SU-DHL-6 (cell line): ENCODE data around the gene ADSS1.

Experiments
- H2AFZ ChIP-seq: fragments of 200-600 bp; sonication (generic); 2 replicates; pipeline ENCODE4 v1.6.1; 2014; ENCODE audit warnings: low read depth, mild to moderate bottlenecking, moderate library complexity, mixed read lengths, antibody characterized with exemption, low read length; ENCODE audit not compliant: severe bottlenecking
- H3F3A ChIP-seq: fragments of 200-600 bp; shearing (Covaris generic); 2 replicates; pipeline ENCODE4 v1.6.0; 2016; ENCODE audit warnings: antibody characterized with exemption, mild to moderate bottlenecking; ENCODE audit not compliant: insufficient read depth
- H3K27ac ChIP-seq: fragments of 200-600 bp; sonication (generic); 2 replicates; pipeline ENCODE4 v1.5.1; 2016; ENCODE audit warnings: low read depth, mild to moderate bottlenecking, low read length, moderate library complexity, mixed read lengths
- H3K27me3 ChIP-seq: fragments of 200-600 bp; sonication (generic), shearing (Covaris generic); 2 replicates; pipeline ENCODE4 v1.6.0; 2014; ENCODE audit warnings: mild to moderate bottlenecking, low read length
- H3K36me3 ChIP-seq: fragments of 200-600 bp; sonication (generic); 2 replicates; pipeline ENCODE4 v1.6.1; 2014; ENCODE audit warnings: mild to moderate bottlenecking, low read length, mixed read lengths
- H3K4me2 ChIP-seq: fragments of 300-600, 200-600 bp; shearing (Covaris generic), sonication (generic); 2 replicates; pipeline ENCODE4 v1.6.0; 2014; ENCODE audit warnings: low read length, low read depth, mild to moderate bottlenecking; ENCODE audit not compliant: poor library complexity, severe bottlenecking
- H3K4me3 ChIP-seq: fragments of 200-600 bp; sonication (generic); 2 replicates; pipeline ENCODE4 v1.5.1; 2014; ENCODE audit warnings: antibody characterized with exemption, low read length, mild to moderate bottlenecking, mixed read lengths; ENCODE audit not compliant: insufficient read depth, poor library complexity, severe bottlenecking
- H3K79me2 ChIP-seq: fragments of 200-600 bp; sonication (generic); 2 replicates; pipeline ENCODE4 v1.6.1; 2014; ENCODE audit warnings: mild to moderate bottlenecking, low read length, moderate library complexity; ENCODE audit not compliant: insufficient read depth
- H3K9ac ChIP-seq: fragments of 200-600 bp; sonication (generic); 2 replicates; pipeline ENCODE4 v1.7.0; 2014; ENCODE audit warnings: mild to moderate bottlenecking, low read length
- H3K9me2 ChIP-seq: fragments of 200-600 bp; sonication (generic); replicated peaks from 2 replicates; pipeline ENCODE4 v1.6.1; 2014; ENCODE audit warnings: low read length; ENCODE audit not compliant: insufficient read depth
- H3K9me3 ChIP-seq: fragments of 200-600 bp; sonication (generic); 2 replicates; pipeline ENCODE4 v1.6.1; 2014; ENCODE audit warnings: low read length, mixed read lengths; ENCODE audit not compliant: insufficient read depth
- H4K20me1 ChIP-seq: fragments of 200-600 bp; sonication (generic); 2 replicates; pipeline ENCODE4 v1.6.1; 2014; ENCODE audit warnings: low read depth, mild to moderate bottlenecking, antibody characterized with exemption, low read length, moderate library complexity, mixed read lengths
- CTCF ChIP-seq: fragments of 200-600 bp; sonication (generic); IDR thresholded peaks from one replicate; pipeline ENCODE4 v1.5.1; 2017; ENCODE audit warnings: antibody characterized with exemption, mild to moderate bottlenecking, low read length, moderate library complexity; ENCODE audit not compliant: insufficient read depth, poor library complexity, severe bottlenecking
- EZH2phosphoT487 ChIP-seq: fragments of 200-600 bp; sonication (generic), shearing (Covaris generic); conservative IDR thresholded peaks from 2 replicates; pipeline ENCODE4 v1.6.1; 2018; ENCODE audit warnings: mild to moderate bottlenecking, antibody characterized with exemption, low read length, moderate library complexity, mixed read lengths

Gene ADSS1

GRCh38 chr14:104758981-104759969 is 35.2 kb downstream of the ADSS1 start:
- Histone ChIP-seq H3F3A (no peaks in the 10 kb centered on the region), H3K4me2 (no peak overlapping the region), H3K9me2 (no peaks in the 10 kb centered on the region), H2AFZ (no peak overlapping the region), H4K20me1 (no peaks in the 10 kb centered on the region), H3K79me2 (peaks cover 19% of the 10 kb centered on the region), H3K27ac (no peak overlapping the region), H3K9me3 (no peaks in the 10 kb centered on the region), H3K4me3 (no peak overlapping the region), H3K36me3 (no peaks in the 10 kb centered on the region), H3K27me3 (no peaks in the 10 kb centered on the region), H3K9ac (no peak overlapping the region)
- no peak for TF ChIP-seq CTCF
- no peak for TF ChIP-seq EZH2phosphoT487

GRCh38 chr14:104765517-104765916 is 41.5 kb downstream of the ADSS1 start:
- H3K9ac ChIP-seq: no peak overlapping the region
- no peak overlapping the region for H3K4me3 ChIP-seq
- H3K4me2 ChIP-seq: no peak overlapping the region

GRCh38 chr14:104766256-104766862 is 42.3 kb downstream of the ADSS1 start:
- Histone ChIP-seq H3K36me3 (0 out of 2 replicates have a peak, but pooled peaks cover 5% of the 10 kb centered on the region), H3K9me2 (no peaks in the 10 kb centered on the region), H3K27ac (no peak overlapping the region), H3K4me3 (no peak overlapping the region), H3F3A (no peaks in the 10 kb centered on the region), H3K9me3 (no peaks in the 10 kb centered on the region), H3K4me2 (no peak overlapping the region), H3K79me2 (no peaks in the 10 kb centered on the region), H3K9ac (no peak overlapping the region), H2AFZ (no peak overlapping the region), H4K20me1 (no peaks in the 10 kb centered on the region), H3K27me3 (no peaks in the 10 kb centered on the region)
- TF ChIP-seq CTCF: no peak
- TF ChIP-seq EZH2phosphoT487: no peak

More at GRCh38 chr14:104765517-104765916, 41.5 kb downstream of the ADSS1 start:
- H2AFZ ChIP-seq: no peak overlapping the region
- no peaks in the 10 kb centered on the region for H3K9me3 ChIP-seq
- no peak overlapping the region for H3K27ac ChIP-seq
- no peaks in the 10 kb centered on the region for H3K27me3 ChIP-seq
- no peaks in the 10 kb centered on the region for H3K9me2 ChIP-seq
- no peaks in the 10 kb centered on the region for H3K36me3 ChIP-seq
- TF ChIP-seq CTCF: no peak
- TF ChIP-seq EZH2phosphoT487: no peak
- no peaks in the 10 kb centered on the region for H4K20me1 ChIP-seq
- H3F3A ChIP-seq: no peaks in the 10 kb centered on the region
- H3K79me2 ChIP-seq: no peaks in the 10 kb centered on the region
